ENCODE results near the gene VPS13C.

The VPS13C gene

GRCh38 chr15:61871926-61872522 lies 188.2 kb downstream of the VPS13C start:
- peak; percentile 78 for FAIRE-seq
- DNase-seq (ENCODE audit: insufficient read length, low spot score), result no peak
- TF ChIP-seq CTCF (IDR thresholded peaks at IDR 0.05; ENCODE audit: insufficient read depth, missing control alignments), result peak; percentile 69

- DNase-seq (ENCODE audit: insufficient read length, low spot score), result no peak
- no peak for FAIRE-seq
- TF ChIP-seq CTCF (IDR thresholded peaks at IDR 0.05; ENCODE audit: insufficient read depth, missing control alignments), result no peak
Measured at GRCh38 chr15:61869656-61870055, 190.6 kb downstream of the VPS13C start.

- DNase-seq (ENCODE audit: insufficient read length, low spot score), result no peak
- FAIRE-seq, result no peak
- TF ChIP-seq CTCF (IDR thresholded peaks at IDR 0.05; ENCODE audit: insufficient read depth, missing control alignments), result no peak
Measured at GRCh38 chr15:61861962-61862361, 198.3 kb downstream of the VPS13C start.

DNA sequence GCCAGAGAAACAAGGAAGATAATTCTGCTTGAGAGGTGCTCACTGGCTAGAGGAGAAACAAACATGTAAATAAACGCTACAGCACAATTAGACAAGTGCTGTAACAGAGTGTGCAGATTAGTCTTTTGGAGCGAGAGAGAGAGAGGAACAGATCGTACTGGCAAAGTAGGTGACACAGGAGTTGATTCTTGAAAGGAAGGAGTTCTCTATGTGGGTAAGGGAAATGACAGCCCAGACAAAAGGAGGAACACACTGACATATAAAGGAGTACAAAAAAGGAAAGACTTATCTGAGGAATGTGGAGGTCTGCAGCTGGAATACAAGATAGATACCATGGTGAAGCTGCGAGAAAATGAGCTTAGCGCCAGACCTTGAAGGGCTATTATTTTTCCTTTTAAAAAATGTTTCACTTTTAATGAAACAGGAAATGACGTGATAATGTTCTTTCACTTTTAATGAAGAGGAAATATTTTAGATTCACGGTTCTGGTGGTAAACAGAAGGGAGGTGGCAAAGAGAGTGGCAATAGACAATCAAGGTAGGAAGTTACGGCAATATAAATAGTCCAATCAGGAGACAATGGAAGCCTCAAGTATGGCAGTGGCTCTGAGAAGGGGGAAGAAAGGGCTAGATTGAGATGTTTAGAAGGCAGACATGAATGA lies 202.9 kb downstream of the VPS13C start:
- TF ChIP-seq CTCF (IDR thresholded peaks at IDR 0.05; ENCODE audit: insufficient read depth, missing control alignments), result no peak
- no peak for FAIRE-seq
- DNase-seq (ENCODE audit: insufficient read length, low spot score), result no peak

DNA sequence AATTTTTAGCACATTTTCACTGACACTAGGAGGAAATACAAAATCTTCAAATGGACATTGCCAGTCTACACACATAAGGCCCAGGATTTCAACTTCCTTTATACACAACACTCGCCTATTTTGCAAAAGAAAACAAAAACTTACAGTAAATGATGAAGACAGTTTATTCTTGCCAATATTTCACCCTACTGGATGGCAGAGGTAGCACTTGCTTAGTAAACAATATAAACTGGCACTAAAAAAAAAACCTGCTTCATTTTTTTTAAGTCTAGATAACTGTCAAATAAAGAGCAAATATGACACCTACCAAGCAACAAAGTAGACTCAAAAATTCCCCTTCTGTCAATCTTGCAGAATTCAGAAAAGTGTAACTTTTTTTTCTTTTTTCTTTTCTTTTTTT lies 204.0 kb downstream of the VPS13C start:
- no peak for DNase-seq (ENCODE audit: insufficient read length, low spot score)
- no peak for TF ChIP-seq CTCF (IDR thresholded peaks at IDR 0.05; ENCODE audit: insufficient read depth, missing control alignments)
- no peak for FAIRE-seq

- TF ChIP-seq CTCF (IDR thresholded peaks at IDR 0.05; ENCODE audit: insufficient read depth, missing control alignments), result no peak
- no peak for DNase-seq (ENCODE audit: insufficient read length, low spot score)
- FAIRE-seq, result no peak
Measured at GRCh38 chr15:61853195-61853594, 207.1 kb downstream of the VPS13C start.

DNA sequence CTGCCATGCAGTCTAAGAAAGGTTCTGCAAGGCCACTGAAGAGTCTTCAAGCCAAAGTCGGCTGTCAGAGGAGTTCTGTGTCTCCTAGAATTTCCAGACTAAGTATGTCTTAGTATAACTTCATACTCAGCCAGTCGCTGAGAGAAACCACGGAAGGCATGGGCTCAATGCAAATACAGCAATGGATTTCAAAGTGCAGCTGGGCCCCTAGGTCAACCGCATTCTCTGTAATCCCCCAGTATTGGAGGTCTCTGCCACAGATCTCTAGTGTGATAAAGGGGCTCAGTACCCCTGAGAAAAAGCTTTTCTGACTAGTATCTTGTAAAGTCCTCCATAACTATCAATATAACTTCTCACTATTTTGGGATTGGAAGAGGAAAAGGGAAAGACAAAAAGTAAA lies 208.3 kb downstream of the VPS13C start:
- no peak for DNase-seq (ENCODE audit: insufficient read length, low spot score)
- no peak for FAIRE-seq
- no peak for TF ChIP-seq CTCF (IDR thresholded peaks at IDR 0.05; ENCODE audit: insufficient read depth, missing control alignments)
